ENCODE results near the gene HAUS1. TPM values are rescaled to one million over a fixed set of nuclear protein-coding genes. Genes with fewer than 3 reads are reported as not detected.
A peak's percentile ranks its signal among the peaks of the same experiment; 100 is the strongest.

Gene HAUS1
- total and polyA plus RNA-seq, 2 of the 8 experiments (the other 6 are each of a cell fraction or from before 2014, with no cell fraction given), result 104 TPM

GRCh38 chr18:46097801-46098615 lies 6.2 kb upstream of the HAUS1 start, which contains the start of gene ATP5F1A (continued):
- peak; percentile 98 for TF ChIP-seq ASH2L (IDR thresholded peaks at IDR 0.05; ENCODE audit: low read length)
- TF ChIP-seq ATF2 (IDR thresholded peaks at IDR 0.05; ENCODE audit: low read length), result no peak; the same call in 1 of the 2 replicates
- TF ChIP-seq, protein P1, sequence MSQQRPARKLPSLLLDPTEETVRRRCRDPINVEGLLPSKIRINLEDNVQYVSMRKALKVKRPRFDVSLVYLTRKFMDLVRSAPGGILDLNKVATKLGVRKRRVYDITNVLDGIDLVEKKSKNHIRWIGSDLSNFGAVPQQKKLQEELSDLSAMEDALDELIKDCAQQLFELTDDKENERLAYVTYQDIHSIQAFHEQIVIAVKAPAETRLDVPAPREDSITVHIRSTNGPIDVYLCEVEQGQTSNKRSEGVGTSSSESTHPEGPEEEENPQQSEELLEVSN (IDR thresholded peaks at IDR 0.05), result peak; percentile 53
- peak; percentile 89 for TF ChIP-seq KDM4A (IDR thresholded peaks at IDR 0.05; ENCODE audit: low read depth, low read length, severe bottlenecking)
- TF ChIP-seq, protein P2, sequence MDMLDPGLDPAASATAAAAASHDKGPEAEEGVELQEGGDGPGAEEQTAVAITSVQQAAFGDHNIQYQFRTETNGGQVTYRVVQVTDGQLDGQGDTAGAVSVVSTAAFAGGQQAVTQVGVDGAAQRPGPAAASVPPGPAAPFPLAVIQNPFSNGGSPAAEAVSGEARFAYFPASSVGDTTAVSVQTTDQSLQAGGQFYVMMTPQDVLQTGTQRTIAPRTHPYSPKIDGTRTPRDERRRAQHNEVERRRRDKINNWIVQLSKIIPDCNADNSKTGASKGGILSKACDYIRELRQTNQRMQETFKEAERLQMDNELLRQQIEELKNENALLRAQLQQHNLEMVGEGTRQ (IDR thresholded peaks at IDR 0.05; ENCODE audit: low read length), result peak; percentile 52
- peak; percentile 55 for TF ChIP-seq SAP30 (IDR thresholded peaks at IDR 0.05; ENCODE audit: insufficient read depth, insufficient replicate concordance, low read length)
- TF ChIP-seq POLR2A (IDR thresholded peaks at IDR 0.05; ENCODE audit: control extremely low read depth in 1 of 2, low read depth in 2 of 2, low read length in 2 of 2), result peak; percentile 81 to 91
- 0 out of 2 replicates have a peak, but pooled peaks have one; percentile 18 for TF ChIP-seq CHD2 (IDR thresholded peaks at IDR 0.05; ENCODE audit: low read length)
- peak; percentile 72 for TF ChIP-seq TBP (IDR thresholded peaks at IDR 0.05; ENCODE audit: low read depth, low read length)
- TF ChIP-seq BRCA1 (IDR thresholded peaks at IDR 0.05; ENCODE audit: low read depth, low read length), result no peak
- TF ChIP-seq BCL11A (IDR thresholded peaks at IDR 0.05; ENCODE audit: low read depth in 2 of 2, low read length in 2 of 2), result no peak
- TF ChIP-seq, protein P3, sequence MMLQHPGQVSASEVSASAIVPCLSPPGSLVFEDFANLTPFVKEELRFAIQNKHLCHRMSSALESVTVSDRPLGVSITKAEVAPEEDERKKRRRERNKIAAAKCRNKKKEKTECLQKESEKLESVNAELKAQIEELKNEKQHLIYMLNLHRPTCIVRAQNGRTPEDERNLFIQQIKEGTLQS (IDR thresholded peaks at IDR 0.05; ENCODE audit: insufficient read depth, low read depth, low read length), result peak; percentile 17; the same call in 1 of the 2 replicates
- TF ChIP-seq TAF1 (IDR thresholded peaks at IDR 0.05; ENCODE audit: low read depth, low read length), result peak; percentile 85
